Common myeloid progenitor, CD34-positive (primary cell): ENCODE results near the gene LMAN1. TPM values are rescaled to one million over a fixed set of nuclear protein-coding genes. Genes with fewer than 3 reads are reported as not detected.
A peak's percentile ranks its signal among the peaks of the same experiment; 100 is the strongest.

Experiments
- CTCF ChIA-PET: fragments of 350-600 bp; sonication (Branson Sonifier 250); formaldehyde crosslinking; loops from one replicate; lab custom pipeline; 2021; ENCODE audit warnings: antibody characterized with exemption; lab: Charles Lee
- POLR2A ChIA-PET: fragments of 350-600 bp; sonication (Branson Sonifier 250); formaldehyde crosslinking; loops from one replicate; lab custom pipeline; 2021; ENCODE audit warnings: antibody characterized with exemption; lab: Charles Lee
- DNase-seq, 3 donors: peaks; one replicate each; pipeline versions ENCODE4 v3.0.0 to v3.0.0-alpha.2; 2013
- H3K27ac ChIP-seq, 2 experiments: 1 replicate in 1 of 2; 2 replicates in 1 of 2; pipeline ENCODE4 v1.7.0; 2013; ENCODE audit warnings: inconsistent platforms in 2 of 2, low read length in 2 of 2, mild to moderate bottlenecking in 2 of 2, low read depth in 1 of 2, moderate library complexity in 1 of 2; ENCODE audit not compliant: severe bottlenecking in 2 of 2, insufficient read depth in 1 of 2, poor library complexity in 1 of 2
- H3K27me3 ChIP-seq, 5 experiments: replicated peaks in 2 of 5; 1 replicate in 3 of 5; 2 replicates in 2 of 5; pipeline versions ENCODE4 v1.6.1 to v1.7.0; 2013; ENCODE audit warnings: low read length in 4 of 5, mild to moderate bottlenecking in 2 of 5, moderate library complexity in 2 of 5, inconsistent platforms in 1 of 5; ENCODE audit not compliant: insufficient read depth in 5 of 5, control insufficient read depth in 4 of 5
- H3K36me3 ChIP-seq, 4 experiments: 1 replicate in 2 of 4; 2 replicates in 2 of 4; pipeline versions ENCODE4 v1.6.1 to v1.7.0; 2013; ENCODE audit warnings: low read length in 3 of 4, control low read depth in 1 of 4, mild to moderate bottlenecking in 1 of 4; ENCODE audit not compliant: control insufficient read depth in 4 of 4, insufficient read depth in 4 of 4
- H3K4me1 ChIP-seq, 4 experiments: 1 replicate in 3 of 4; 2 replicates in 1 of 4; pipeline versions ENCODE4 v1.6.1 to v1.7.1; 2013; ENCODE audit warnings: low read length in 3 of 4, mild to moderate bottlenecking in 3 of 4, control low read depth in 1 of 4, inconsistent platforms in 1 of 4, moderate library complexity in 1 of 4; ENCODE audit not compliant: control insufficient read depth in 4 of 4, insufficient read depth in 4 of 4; ENCODE audit errors: control extremely low read depth in 1 of 4
- H3K4me3 ChIP-seq, 7 experiments: 1 replicate in 4 of 7; 2 replicates in 3 of 7; pipeline versions ENCODE4 v1.5.1 to v1.7.0; 2013; ENCODE audit warnings: mild to moderate bottlenecking in 7 of 7, low read length in 6 of 7, moderate library complexity in 6 of 7, inconsistent platforms in 2 of 7, low read depth in 2 of 7, control low read depth in 1 of 7; ENCODE audit not compliant: insufficient read depth in 4 of 7, control insufficient read depth in 1 of 7; ENCODE audit errors: extremely low read depth in 1 of 7
- H3K9me3 ChIP-seq, 5 experiments: 1 replicate in 4 of 5; 2 replicates in 1 of 5; pipeline versions ENCODE4 v1.6.1 to v1.7.1; 2013; ENCODE audit warnings: low read length in 4 of 5, mild to moderate bottlenecking in 2 of 5, inconsistent platforms in 1 of 5, low read depth in 1 of 5, moderate library complexity in 1 of 5; ENCODE audit not compliant: control insufficient read depth in 4 of 5, insufficient read depth in 2 of 5; ENCODE audit errors: control extremely low read depth in 1 of 5
- WGBS: methylation state at CpG from one replicate; pipeline ENCODE4 v1.1.5; 2013; ENCODE audit not compliant: insufficient coverage; 5-methylcytosine and 5-hydroxymethylcytosine counted together
- polyA plus RNA-seq: library from polyadenylated mRNA; unstranded; fragments of 120-200 nt; gene quantifications from one replicate; pipeline ENCODE4 v1.2.1, GENCODE V29; 2013

The LMAN1 gene
- polyA plus RNA-seq: 67.6 TPM

GRCh38 chr18:59358712-59359575 is at the start of gene LMAN1:
Gene LMAN1 (minus strand): TSS chr18:59359265. CDS start chr18:59359244, 21 bp downstream.
- H3K9me3 ChIP-seq: no peaks in the 10 kb centered on the region
- peak within 1 kb of the TSS; percentile 67 to 87 for H3K27ac ChIP-seq
- H3K27me3 ChIP-seq: peaks cover 0 to 7% (median 6%) of the 10 kb centered on the region in 5 experiments
- H3K4me1 ChIP-seq: peaks cover 0 to 23% (median 11%) of the 10 kb centered on the region in 4 experiments
- ChIA-PET CTCF (interaction anchor here (1.1 kb wide), 1 partner anchor 43 kb away, joined by 5 read pairs; no protein-coding TSS in a partner anchor), POLR2A (interaction anchor here (0.6 to 1.1 kb wide), 2 partner anchors 19 to 45 kb away, joined by 3 read pairs; no protein-coding TSS in a partner anchor)
- H3K36me3 ChIP-seq: peaks cover 7 to 15% (median 15%) of the 10 kb centered on the region in 4 experiments
- DNase-seq: peak; percentile 93 to 95 (median 95)
- H3K4me3 ChIP-seq: peak within 1 kb of the TSS; percentile 79 to 99 (median 92)
- WGBS: 0% methylated on average over 64 of the region's 76 CpGs

DNA sequence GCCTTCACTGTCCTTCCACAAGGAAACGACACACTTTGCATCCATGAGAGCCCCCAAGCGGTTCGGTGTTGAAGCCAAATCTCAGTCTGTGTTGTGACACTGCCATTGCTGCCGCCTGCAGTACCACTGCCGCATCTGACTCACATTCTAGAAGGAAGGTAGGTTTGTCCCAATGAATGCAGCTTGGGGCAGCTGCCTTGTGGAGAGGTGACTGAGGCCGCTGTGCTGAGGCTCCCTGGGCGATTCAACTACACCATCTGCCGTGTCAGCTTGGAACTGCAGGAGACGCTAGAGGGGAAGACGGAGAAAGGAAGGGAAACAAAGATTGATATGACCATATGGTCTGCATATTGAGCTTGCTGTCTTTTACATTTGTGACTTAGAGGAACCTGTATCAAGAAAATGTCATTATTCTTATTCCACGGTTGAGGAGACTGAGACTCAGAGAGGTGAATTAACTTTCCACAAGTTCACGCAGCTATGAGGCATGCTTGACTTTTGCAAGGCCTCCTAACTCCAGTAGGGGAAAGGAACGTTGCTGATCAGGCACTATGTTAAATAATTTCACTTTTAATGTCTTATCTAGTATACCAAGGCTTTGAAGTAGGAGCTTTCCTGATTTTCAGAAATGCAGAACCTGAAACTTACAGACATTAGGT is 43.5 kb upstream of the LMAN1 start:
- H3K27me3 ChIP-seq: peaks cover 0 to 8% (median 0%) of the 10 kb centered on the region in 5 experiments
- no peaks in the 10 kb centered on the region for H3K4me1 ChIP-seq
- POLR2A ChIA-PET: no interaction called here
- no peaks in the 10 kb centered on the region for H3K36me3 ChIP-seq
- peak; percentile 84 to 94 (median 93) for DNase-seq
- H3K9me3 ChIP-seq: no peaks in the 10 kb centered on the region
- no peak overlapping the region for H3K4me3 ChIP-seq
- 15% methylated on average over 12 of the region's 13 CpGs for WGBS
- CTCF ChIA-PET: interaction anchor here (0.8 to 2.9 kb wide), 31 partner anchors 9 to 634 kb away, joined by 3 to 63 read pairs (median 4); partner anchors contain the start of gene LMAN1
- H3K27ac ChIP-seq: no peak overlapping the region

- Histone ChIP-seq H3K4me1 (peaks cover 0 to 6% (median 5%) of the 10 kb centered on the region in 4 experiments), H3K27me3 (peaks cover 0 to 8% (median 0%) of the 10 kb centered on the region in 5 experiments), H3K4me3 (no peak overlapping the region), H3K36me3 (no peaks in the 10 kb centered on the region), H3K9me3 (no peaks in the 10 kb centered on the region), H3K27ac (no peak overlapping the region)
- DNase-seq: no peak
- ChIA-PET CTCF (interaction anchor here (0.6 to 1.1 kb wide), 5 partner anchors 16 to 387 kb away, joined by 3 to 5 read pairs (median 3); no protein-coding TSS in a partner anchor), POLR2A (no interaction called here)
- WGBS: 100% methylated on average over 1 of the region's 6 CpGs
Observed at GRCh38 chr18:59400407-59400806, 41.3 kb upstream of the LMAN1 start.

DNA sequence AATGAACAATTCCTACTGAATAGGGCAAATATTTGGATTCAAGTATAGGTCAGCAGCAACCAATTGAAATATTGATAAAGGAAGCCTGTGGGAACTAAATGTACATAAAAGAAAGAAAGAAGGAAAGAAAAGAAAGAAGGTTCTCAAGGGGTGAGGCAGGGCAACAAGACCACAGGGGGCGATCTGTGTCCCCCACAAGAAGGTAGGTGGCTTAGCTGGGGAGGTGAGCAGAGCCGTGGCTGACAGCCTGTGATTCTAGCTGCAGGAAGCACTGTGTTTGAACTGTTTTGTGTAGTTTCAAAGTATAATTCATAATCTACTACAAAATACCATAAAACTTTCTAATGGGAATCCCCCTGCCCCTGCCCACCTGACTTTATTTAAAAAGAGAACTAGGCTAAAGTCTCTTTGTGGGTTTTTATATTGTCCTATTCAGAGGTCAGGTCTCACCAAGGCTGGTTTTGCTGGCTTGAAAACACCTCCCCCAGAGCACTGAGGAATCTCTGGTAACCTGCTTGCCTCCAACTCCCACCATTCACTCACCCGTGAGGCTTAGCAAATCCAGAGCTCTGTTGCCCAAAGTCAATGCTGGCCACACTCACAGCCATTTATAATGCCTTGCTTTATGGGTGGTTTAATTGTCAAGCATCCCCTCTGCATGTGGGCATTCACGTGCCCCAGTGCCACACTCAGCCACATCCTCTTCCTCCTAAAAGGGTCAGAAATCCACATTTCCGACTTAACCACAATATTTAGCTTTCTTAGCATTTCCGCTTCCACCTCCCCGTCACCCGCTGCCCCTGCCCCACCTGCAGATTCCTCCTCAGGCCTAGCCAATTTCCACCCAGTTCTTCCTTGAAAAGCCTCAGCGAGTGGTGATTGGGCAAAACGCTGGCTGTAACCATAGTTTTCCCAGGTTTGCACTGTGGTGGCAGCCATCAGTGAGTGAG is 36.4 kb upstream of the LMAN1 start:
- 28% methylated on average over 8 of the region's 10 CpGs for WGBS
- no peak overlapping the region for H3K4me3 ChIP-seq
- DNase-seq: peak; percentile 5 to 49 (median 23)
- H3K36me3 ChIP-seq: no peaks in the 10 kb centered on the region
- H3K9me3 ChIP-seq: no peaks in the 10 kb centered on the region
- H3K27ac ChIP-seq: no peak overlapping the region
- peaks cover 0 to 11% (median 7%) of the 10 kb centered on the region in 4 experiments for H3K4me1 ChIP-seq
- CTCF ChIA-PET: interaction anchor here (0.5 to 1.3 kb wide), 3 partner anchors 54 to 198 kb away, joined by 3 read pairs; no protein-coding TSS in a partner anchor
- POLR2A ChIA-PET: no interaction called here
- H3K27me3 ChIP-seq: peaks cover 0 to 8% (median 0%) of the 10 kb centered on the region in 5 experiments

DNA sequence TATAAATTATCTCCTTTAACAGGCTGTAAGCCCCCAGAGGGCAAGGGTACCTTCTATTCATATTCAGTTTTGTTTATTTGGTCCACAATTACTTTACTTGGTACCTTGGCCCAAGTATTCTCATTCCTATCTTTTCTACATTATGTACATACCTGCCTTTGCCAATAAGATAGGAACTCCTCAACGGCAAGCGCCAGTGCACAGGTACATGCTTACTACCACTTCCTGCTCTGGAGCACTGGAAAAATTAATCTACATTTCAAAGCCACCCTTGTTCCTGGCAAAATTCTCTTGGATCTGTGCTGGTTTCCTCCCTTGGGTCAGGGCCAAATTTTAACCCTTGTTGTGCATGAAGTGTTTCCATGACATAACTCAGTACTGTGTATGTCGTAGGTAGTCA is 34.3 kb upstream of the LMAN1 start:
- H3K4me3 ChIP-seq: no peak overlapping the region
- H3K36me3 ChIP-seq: no peaks in the 10 kb centered on the region
- peaks cover 0 to 11% (median 7%) of the 10 kb centered on the region in 4 experiments for H3K4me1 ChIP-seq
- DNase-seq: no peak
- WGBS: 97% methylated on average over 3 of the region's 3 CpGs
- CTCF ChIA-PET: interaction anchor here (0.7 to 1.8 kb wide), 2 partner anchors 9 to 46 kb away, joined by 3 to 7 read pairs; no protein-coding TSS in a partner anchor
- peaks cover 0 to 8% (median 0%) of the 10 kb centered on the region in 5 experiments for H3K27me3 ChIP-seq
- H3K27ac ChIP-seq: no peak overlapping the region
- H3K9me3 ChIP-seq: no peaks in the 10 kb centered on the region
- POLR2A ChIA-PET: no interaction called here

GRCh38 chr18:59388817-59389216 is 29.8 kb upstream of the LMAN1 start:
- DNase-seq: no peak
- Histone ChIP-seq H3K36me3 (no peaks in the 10 kb centered on the region), H3K27ac (no peak overlapping the region), H3K9me3 (no peaks in the 10 kb centered on the region), H3K4me1 (no peaks in the 10 kb centered on the region), H3K27me3 (peaks cover 0 to 4% (median 0%) of the 10 kb centered on the region in 5 experiments), H3K4me3 (no peak overlapping the region)
- POLR2A ChIA-PET: no interaction called here
- WGBS: 67% methylated on average over 3 of the region's 4 CpGs
- CTCF ChIA-PET: interaction anchor here (1.2 to 1.3 kb wide), 3 partner anchors 13 to 139 kb away, joined by 3 to 4 read pairs (median 4); no protein-coding TSS in a partner anchor
